Peyer's patch (tissue), 4 donors: ENCODE measurements around the gene PCDHGA12.

Source experiments
- CTCF ChIP-seq, 6 experiments: fragments of 450-650 bp in 4 of 6; fragments of 200-600 bp in 2 of 6; sonication (generic) in 1 of 6; IDR thresholded peaks; one replicate each; pipeline ENCODE4 v1.5.1; 2017 to 2019; ENCODE audit warnings: antibody characterized with exemption in 6 of 6, mild to moderate bottlenecking in 3 of 6, moderate library complexity in 1 of 6
- POLR2A ChIP-seq, 2 donors: fragments of 450-650 bp; IDR thresholded peaks; one replicate each; pipeline ENCODE4 v1.5.1; 2017; ENCODE audit warnings: antibody characterized with exemption in 2 of 2, mild to moderate bottlenecking in 2 of 2, moderate library complexity in 2 of 2

GRCh38 chr5:141478321-141478945 lies 48.1 kb downstream of the PCDHGA12 start:
- TF ChIP-seq CTCF (IDR thresholded peaks at IDR 0.05) (peak in 3 of 6 experiments; percentile 26 to 53 (median 37)), POLR2A (IDR thresholded peaks at IDR 0.05) (no peak)
